Stomach (tissue), 4 donors: ENCODE results near the gene HMGCS1.

Experiments
- POLR2AphosphoS5 ChIP-seq, 3 donors: sonication (generic); formaldehyde crosslinking; IDR thresholded peaks; one replicate each; pipeline ENCODE4 v1.6.1; 2016; ENCODE audit warnings: antibody characterized with exemption in 3 of 3
- TF ChIP-seq, protein P1 (sequence below), 7 experiments: fragments of 450-650 bp in 4 of 7; fragments of 200-600 bp in 3 of 7; sonication (generic) in 3 of 7; IDR thresholded peaks; one replicate each; pipeline ENCODE4 v1.5.1; 2016 to 2019; ENCODE audit warnings: antibody characterized with exemption in 7 of 7, control low read depth in 2 of 7, mild to moderate bottlenecking in 1 of 7

DNA sequence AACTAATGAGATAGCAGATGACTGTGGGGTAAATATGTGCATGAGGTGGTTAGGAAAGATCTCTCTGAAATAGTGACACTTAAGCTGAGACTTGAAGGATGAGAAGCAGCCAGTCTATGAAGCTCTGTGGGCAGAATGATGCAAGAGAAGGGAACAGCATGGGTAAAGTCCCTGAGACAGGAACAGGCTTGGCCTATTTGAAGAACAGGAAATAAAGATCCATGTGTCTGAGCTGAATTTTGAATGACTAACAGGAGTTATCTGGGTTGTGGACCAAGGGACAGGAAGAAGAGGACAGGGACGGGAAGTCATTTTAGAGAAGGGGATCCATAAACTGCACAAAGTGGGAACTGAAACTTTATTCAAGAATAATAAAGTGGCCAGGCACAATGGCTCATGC is 25.6 kb upstream of the HMGCS1 start:
- no peak for TF ChIP-seq POLR2AphosphoS5 (IDR thresholded peaks at IDR 0.05)
- TF ChIP-seq, protein P1, sequence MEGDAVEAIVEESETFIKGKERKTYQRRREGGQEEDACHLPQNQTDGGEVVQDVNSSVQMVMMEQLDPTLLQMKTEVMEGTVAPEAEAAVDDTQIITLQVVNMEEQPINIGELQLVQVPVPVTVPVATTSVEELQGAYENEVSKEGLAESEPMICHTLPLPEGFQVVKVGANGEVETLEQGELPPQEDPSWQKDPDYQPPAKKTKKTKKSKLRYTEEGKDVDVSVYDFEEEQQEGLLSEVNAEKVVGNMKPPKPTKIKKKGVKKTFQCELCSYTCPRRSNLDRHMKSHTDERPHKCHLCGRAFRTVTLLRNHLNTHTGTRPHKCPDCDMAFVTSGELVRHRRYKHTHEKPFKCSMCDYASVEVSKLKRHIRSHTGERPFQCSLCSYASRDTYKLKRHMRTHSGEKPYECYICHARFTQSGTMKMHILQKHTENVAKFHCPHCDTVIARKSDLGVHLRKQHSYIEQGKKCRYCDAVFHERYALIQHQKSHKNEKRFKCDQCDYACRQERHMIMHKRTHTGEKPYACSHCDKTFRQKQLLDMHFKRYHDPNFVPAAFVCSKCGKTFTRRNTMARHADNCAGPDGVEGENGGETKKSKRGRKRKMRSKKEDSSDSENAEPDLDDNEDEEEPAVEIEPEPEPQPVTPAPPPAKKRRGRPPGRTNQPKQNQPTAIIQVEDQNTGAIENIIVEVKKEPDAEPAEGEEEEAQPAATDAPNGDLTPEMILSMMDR (IDR thresholded peaks at IDR 0.05): no peak
